22Rv1 (cell line): ENCODE data around the gene PKNOX2.

Experiments used
- CTCF ChIP-seq: fragments of 450-650 bp; IDR thresholded peaks from 2 replicates; pipeline ENCODE4 v1.5.1; 2017; ENCODE audit warnings: mild to moderate bottlenecking
- ZFX ChIP-seq: fragments of 450-650 bp; IDR thresholded peaks from 2 replicates; pipeline ENCODE4 v1.6.1; 2017; ENCODE audit warnings: antibody characterized with exemption, borderline replicate concordance

- TF ChIP-seq CTCF (no peak), ZFX (no peak)
Measured at GRCh38 chr11:125312812-125313211, 148.3 kb downstream of the PKNOX2 start.
